ENCODE data around the gene KANK4.

GRCh38 chr1:62342270-62342669 is 23.0 kb upstream of the KANK4 start:
- TF ChIP-seq CTCF (optimal IDR thresholded peaks at IDR 0.05 in 1 of 3, IDR thresholded peaks at IDR 0.05 in 1 of 3, conservative IDR thresholded peaks at IDR 0.05 in 1 of 3; ENCODE audit: extremely low read depth in 1 of 3, insufficient read depth in 2 of 3, low read length in 3 of 3) (no peak), EZH2 (IDR thresholded peaks at IDR 0.05; ENCODE audit: low read length) (no peak)

All from keratinocyte (primary cell).